ENCODE measurements around the gene SLC19A3. TPM values are rescaled to one million over a fixed set of nuclear protein-coding genes. Genes with fewer than 3 reads are reported as not detected.
A peak's percentile ranks its signal among the peaks of the same experiment; 100 is the strongest.
"Not testable (repeated sequence)": the region's sequence is repeated elsewhere in the genome, so short reads cannot be mapped to it uniquely, and the experiment has no call there.

SLC19A3 gene
- total RNA-seq = 0.07 and 0.39 TPM in 2 replicates

GRCh38 chr2:227717687-227718567 lies at the start of gene SLC19A3:
Gene SLC19A3 (minus strand): TSS chr2:227718028. CDS start chr2:227702318, 15,710 bp downstream.
- peak; percentile 30 for DNase-seq (ENCODE audit: low read depth, low spot score)

GRCh38 chr2:227766373-227766883 lies 48.6 kb upstream of the SLC19A3 start:
- DNase-seq (ENCODE audit: low read depth, low spot score) = peak; percentile 57

- DNase-seq (ENCODE audit: low read depth, low spot score) = peak; percentile 8
Observed at GRCh38 chr2:227765788-227766372, 48.1 kb upstream of the SLC19A3 start.

GRCh38 chr2:227761740-227762476 lies 44.1 kb upstream of the SLC19A3 start:
- DNase-seq (ENCODE audit: low read depth, low spot score) = no peak

GRCh38 chr2:227759411-227760118 lies 41.7 kb upstream of the SLC19A3 start:
- DNase-seq (ENCODE audit: low read depth, low spot score) = no peak

- DNase-seq (ENCODE audit: low read depth, low spot score) = not testable (repeated sequence)
Observed at GRCh38 chr2:227756261-227756660, 38.4 kb upstream of the SLC19A3 start.

GRCh38 chr2:227748079-227748478 lies 30.3 kb upstream of the SLC19A3 start:
- no peak for DNase-seq (ENCODE audit: low read depth, low spot score)

- no peak for DNase-seq (ENCODE audit: low read depth, low spot score)
Observed at GRCh38 chr2:227745594-227745993, 27.8 kb upstream of the SLC19A3 start, which contains the start of gene SCYGR8. Gene SCYGR8 (plus strand): TSS chr2:227745894. CDS start chr2:227745894, 0 bp downstream.

- DNase-seq (ENCODE audit: low read depth, low spot score) = not testable (repeated sequence)
Observed at GRCh38 chr2:227740705-227741104, 22.9 kb upstream of the SLC19A3 start.

GRCh38 chr2:227739351-227739750 lies 21.5 kb upstream of the SLC19A3 start:
- no peak for DNase-seq (ENCODE audit: low read depth, low spot score)

- DNase-seq (ENCODE audit: low read depth, low spot score) = no peak
Observed at GRCh38 chr2:227728035-227728434, 10.2 kb upstream of the SLC19A3 start, which contains the start of gene SCYGR7. Gene SCYGR7 (plus strand): TSS chr2:227728335. CDS start chr2:227728335, 0 bp downstream.

- no peak for DNase-seq (ENCODE audit: low read depth, low spot score)
Observed at GRCh38 chr2:227724394-227725039, 6.7 kb upstream of the SLC19A3 start, which contains the start of gene SCYGR6. Gene SCYGR6 (minus strand): TSS chr2:227724757. CDS start chr2:227724757, 0 bp downstream.

GRCh38 chr2:227722821-227723220 lies 5.0 kb upstream of the SLC19A3 start:
- not testable (repeated sequence) for DNase-seq (ENCODE audit: low read depth, low spot score)

GRCh38 chr2:227720680-227721079 lies 2.9 kb upstream of the SLC19A3 start:
- DNase-seq (ENCODE audit: low read depth, low spot score) = no peak

GRCh38 chr2:227719641-227720040 lies 1.8 kb upstream of the SLC19A3 start:
- no peak for DNase-seq (ENCODE audit: low read depth, low spot score)

GRCh38 chr2:227716501-227716900 lies 1.3 kb downstream of the SLC19A3 start:
- no peak for DNase-seq (ENCODE audit: low read depth, low spot score)

- no peak for DNase-seq (ENCODE audit: low read depth, low spot score)
Observed at GRCh38 chr2:227713291-227713690, 4.5 kb downstream of the SLC19A3 start.

GRCh38 chr2:227710986-227711385 lies 6.8 kb downstream of the SLC19A3 start:
- no peak for DNase-seq (ENCODE audit: low read depth, low spot score)

- no peak for DNase-seq (ENCODE audit: low read depth, low spot score)
Observed at GRCh38 chr2:227707390-227707789, 10.4 kb downstream of the SLC19A3 start.

GRCh38 chr2:227706859-227707258 lies 11.0 kb downstream of the SLC19A3 start:
- no peak for DNase-seq (ENCODE audit: low read depth, low spot score)
